ENCODE data around the gene CNPY4. TPM values are rescaled to one million over a fixed set of nuclear protein-coding genes. Genes with fewer than 3 reads are reported as not detected.

The CNPY4 gene
- total RNA-seq, 1 donor from 2014 or later: 19.3 TPM

DNA sequence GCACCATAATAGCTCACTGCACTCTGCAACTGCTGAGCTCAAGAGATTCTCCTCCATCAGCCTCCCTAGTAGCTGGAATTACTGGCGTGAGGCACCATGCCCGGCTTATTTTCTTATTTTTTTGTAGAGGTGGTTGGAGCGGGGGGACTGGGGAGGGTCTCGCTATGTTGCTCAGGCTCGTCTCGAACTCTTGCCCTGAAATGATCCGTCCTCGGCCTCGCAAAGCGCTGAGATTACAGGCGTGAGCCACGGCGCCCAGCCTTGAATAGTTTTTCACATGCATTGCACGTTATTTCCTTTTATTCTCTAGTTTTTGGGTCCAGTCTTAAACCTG is 28.8 kb downstream of the CNPY4 start:
- peak overlapping the region; percentile 94 for H3K27ac Mint-ChIP-seq (ENCODE audit: unreplicated experiment)
- H3K4me1 Mint-ChIP-seq (ENCODE audit: low read depth, unreplicated experiment): no peaks in the 10 kb centered on the region
- TF ChIP-seq, protein P1, sequence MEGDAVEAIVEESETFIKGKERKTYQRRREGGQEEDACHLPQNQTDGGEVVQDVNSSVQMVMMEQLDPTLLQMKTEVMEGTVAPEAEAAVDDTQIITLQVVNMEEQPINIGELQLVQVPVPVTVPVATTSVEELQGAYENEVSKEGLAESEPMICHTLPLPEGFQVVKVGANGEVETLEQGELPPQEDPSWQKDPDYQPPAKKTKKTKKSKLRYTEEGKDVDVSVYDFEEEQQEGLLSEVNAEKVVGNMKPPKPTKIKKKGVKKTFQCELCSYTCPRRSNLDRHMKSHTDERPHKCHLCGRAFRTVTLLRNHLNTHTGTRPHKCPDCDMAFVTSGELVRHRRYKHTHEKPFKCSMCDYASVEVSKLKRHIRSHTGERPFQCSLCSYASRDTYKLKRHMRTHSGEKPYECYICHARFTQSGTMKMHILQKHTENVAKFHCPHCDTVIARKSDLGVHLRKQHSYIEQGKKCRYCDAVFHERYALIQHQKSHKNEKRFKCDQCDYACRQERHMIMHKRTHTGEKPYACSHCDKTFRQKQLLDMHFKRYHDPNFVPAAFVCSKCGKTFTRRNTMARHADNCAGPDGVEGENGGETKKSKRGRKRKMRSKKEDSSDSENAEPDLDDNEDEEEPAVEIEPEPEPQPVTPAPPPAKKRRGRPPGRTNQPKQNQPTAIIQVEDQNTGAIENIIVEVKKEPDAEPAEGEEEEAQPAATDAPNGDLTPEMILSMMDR (IDR thresholded peaks at IDR 0.05; ENCODE audit: partially characterized antibody, unreplicated experiment): no peak
- H3K4me3 Mint-ChIP-seq (ENCODE audit: unreplicated experiment): peak overlapping the region; percentile 97
- DNase-seq: no peak
- H3K27me3 Mint-ChIP-seq (ENCODE audit: unreplicated experiment): peaks cover 4% of the 10 kb centered on the region
- peaks cover 5% of the 10 kb centered on the region for H3K36me3 Mint-ChIP-seq (ENCODE audit: unreplicated experiment)
- peaks cover 4% of the 10 kb centered on the region for H3K9me3 Mint-ChIP-seq (ENCODE audit: unreplicated experiment)

DNA sequence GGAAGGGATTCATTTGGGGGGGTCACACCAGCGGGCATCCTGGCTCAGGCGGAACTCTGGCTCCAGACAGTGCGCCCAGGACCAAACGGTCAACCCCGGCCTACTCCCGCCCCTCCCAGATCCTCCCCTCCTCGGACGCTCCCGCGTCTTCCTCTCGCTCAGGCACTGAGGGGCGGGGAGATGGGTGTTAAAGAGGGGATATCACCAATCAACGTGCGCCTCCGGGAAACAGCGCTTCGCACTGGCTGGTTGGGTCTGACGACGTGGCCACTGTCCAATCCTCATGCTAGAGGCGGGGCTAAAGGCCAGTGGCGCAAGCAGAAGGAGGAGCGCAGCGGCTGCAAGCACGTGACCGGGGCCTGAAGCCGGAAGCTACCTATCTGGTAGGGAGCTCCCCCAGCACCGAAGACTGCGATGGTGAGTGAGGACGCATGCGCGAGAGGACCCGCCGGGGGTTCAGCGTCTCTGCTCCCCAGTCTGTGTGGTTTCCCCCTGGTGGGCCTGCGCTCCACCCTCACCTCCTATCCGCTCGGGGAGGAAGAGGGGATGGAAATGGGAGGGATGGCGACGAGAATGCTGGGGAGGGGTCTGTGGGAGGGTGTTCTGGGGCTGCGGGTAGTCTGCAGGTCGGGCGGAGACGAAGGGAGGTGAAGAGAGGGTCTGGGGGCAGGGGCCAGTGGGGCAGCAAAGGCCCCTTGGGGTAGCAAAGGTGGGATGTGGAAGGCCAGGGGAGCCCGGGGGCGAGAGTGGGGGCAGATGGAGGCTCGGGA is 29.3 kb downstream of the CNPY4 start, which contains the start of gene LAMTOR4:
Gene LAMTOR4, plus strand, starts transcription at position 360 of the 770 bp plus-strand sequence. Its CDS starts 55 bp downstream, at position 415.
- H3K9me3 Mint-ChIP-seq (ENCODE audit: unreplicated experiment): peaks cover 4% of the 10 kb centered on the region
- peak; percentile 95 for DNase-seq
- H3K27me3 Mint-ChIP-seq (ENCODE audit: unreplicated experiment): peaks cover 4% of the 10 kb centered on the region
- H3K36me3 Mint-ChIP-seq (ENCODE audit: unreplicated experiment): peaks cover 5% of the 10 kb centered on the region
- H3K27ac Mint-ChIP-seq (ENCODE audit: unreplicated experiment): peak within 1 kb of the TSS; percentile 94
- no peaks in the 10 kb centered on the region for H3K4me1 Mint-ChIP-seq (ENCODE audit: low read depth, unreplicated experiment)
- TF ChIP-seq, protein P1 (IDR thresholded peaks at IDR 0.05; ENCODE audit: partially characterized antibody, unreplicated experiment): no peak
- peak within 1 kb of the TSS; percentile 97 for H3K4me3 Mint-ChIP-seq (ENCODE audit: unreplicated experiment)

DNA sequence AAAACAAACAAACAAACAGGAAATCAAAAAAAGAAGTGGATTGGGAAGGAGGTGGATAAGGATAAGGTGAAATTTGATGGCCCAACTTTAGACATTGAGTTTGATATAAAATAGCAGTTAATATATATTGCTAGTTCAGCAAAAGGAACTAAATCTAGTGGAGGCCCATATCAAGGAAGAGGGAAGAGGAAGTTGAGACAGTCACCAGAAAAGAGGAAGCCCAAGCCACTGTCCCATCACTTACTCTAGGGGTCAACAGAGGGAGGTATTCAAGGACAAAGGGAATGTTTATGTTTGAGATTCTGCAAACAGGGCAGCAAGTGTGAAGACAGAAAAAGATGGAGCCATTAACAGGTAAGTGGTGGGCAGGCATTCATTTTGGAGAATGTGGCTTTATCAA is 33.0 kb downstream of the CNPY4 start:
- Mint-ChIP-seq H3K27me3 (ENCODE audit: unreplicated experiment) (peaks cover 4% of the 10 kb centered on the region), H3K36me3 (ENCODE audit: unreplicated experiment) (peaks cover 5% of the 10 kb centered on the region), H3K4me1 (ENCODE audit: low read depth, unreplicated experiment) (peaks cover 3% of the 10 kb centered on the region), H3K9me3 (ENCODE audit: unreplicated experiment) (peaks cover 5% of the 10 kb centered on the region), H3K27ac (ENCODE audit: unreplicated experiment) (no peak overlapping the region), H3K4me3 (ENCODE audit: unreplicated experiment) (no peak overlapping the region)
- TF ChIP-seq, protein P1 (IDR thresholded peaks at IDR 0.05; ENCODE audit: partially characterized antibody, unreplicated experiment): no peak
- no peak for DNase-seq

DNA sequence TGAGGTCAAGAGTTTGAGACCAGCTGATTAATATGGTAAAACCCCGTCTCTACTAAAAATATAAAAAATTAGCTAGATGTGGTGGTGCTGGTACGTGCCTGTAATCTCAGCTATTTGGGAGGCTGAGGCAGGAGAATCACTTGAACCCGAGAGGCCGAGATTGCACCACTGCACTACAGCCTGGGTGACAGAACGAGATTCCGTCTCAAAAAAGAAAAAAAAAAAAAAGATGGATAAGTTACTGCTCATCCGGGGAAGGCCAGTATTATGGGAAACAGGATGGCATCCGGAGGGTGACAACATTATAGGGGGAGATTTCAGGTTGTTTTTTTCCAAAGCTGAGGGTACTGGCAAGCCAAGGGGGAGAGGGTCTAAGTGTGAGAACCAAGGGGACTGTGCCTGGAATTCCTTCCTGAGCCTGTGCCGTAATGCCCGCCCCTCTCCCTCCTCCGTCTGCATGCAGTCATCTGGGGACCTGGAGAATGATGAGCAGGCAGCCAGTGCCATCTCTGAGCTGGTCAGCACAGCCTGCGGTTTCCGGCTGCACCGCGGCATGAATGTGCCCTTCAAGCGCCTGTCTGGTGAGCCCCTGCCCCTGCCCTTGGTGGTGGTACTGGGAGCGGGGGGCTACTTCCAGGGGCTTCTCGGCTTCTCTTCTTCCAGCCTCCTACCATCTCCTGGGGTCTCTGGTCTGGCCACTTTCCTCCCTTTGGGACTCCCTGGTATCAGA is 33.7 kb downstream of the CNPY4 start:
- Mint-ChIP-seq H3K27me3 (ENCODE audit: unreplicated experiment) (peaks cover 4% of the 10 kb centered on the region), H3K27ac (ENCODE audit: unreplicated experiment) (no peak overlapping the region), H3K36me3 (ENCODE audit: unreplicated experiment) (peaks cover 5% of the 10 kb centered on the region), H3K4me3 (ENCODE audit: unreplicated experiment) (no peak overlapping the region), H3K4me1 (ENCODE audit: low read depth, unreplicated experiment) (peaks cover 6% of the 10 kb centered on the region), H3K9me3 (ENCODE audit: unreplicated experiment) (peaks cover 5% of the 10 kb centered on the region)
- TF ChIP-seq, protein P1 (IDR thresholded peaks at IDR 0.05; ENCODE audit: partially characterized antibody, unreplicated experiment): no peak
- DNase-seq: no peak

All from glutamatergic neuron (in vitro differentiated cells).